K562 (cell line): Measurements from ENCODE around the gene SFN. TPM values are rescaled to one million over a fixed set of nuclear protein-coding genes. Genes with fewer than 3 reads are reported as not detected.

ENCODE experiments used
- FOXJ2 ChIP-seq: fragments of 200-800 bp; sonication (Bioruptor generic); IDR thresholded peaks from 2 replicates; pipeline ENCODE4 v1.6.1; 2016; ENCODE audit warnings: missing genetic modification characterization, missing compliant biosample characterization
- PATZ1 ChIP-seq: fragments of 250-450 bp; sonication (Bioruptor Pico); IDR thresholded peaks from 2 replicates; pipeline ENCODE4 v1.5.0; 2020; ENCODE audit warnings: mild to moderate bottlenecking, borderline replicate concordance
- SNRNP70 ChIP-seq: fragments of 200-400 bp; formaldehyde crosslinking; optimal IDR thresholded peaks from 2 replicates; pipeline ENCODE3; 2017; ENCODE audit warnings: low read depth, low read length
- ZC3H8 ChIP-seq: fragments of 450-650 bp; IDR thresholded peaks from 2 replicates; pipeline ENCODE4 v1.6.1; 2017
- ZNF695 ChIP-seq: fragments of 450-650 bp; formaldehyde crosslinking; IDR thresholded peaks from 2 replicates; pipeline ENCODE4 v1.4.0; 2020; ENCODE audit warnings: mild to moderate bottlenecking, moderate library complexity
- polyA plus RNA-seq, 8 experiments: library from polyadenylated mRNA; depleted of rRNA in 4 of 8; stranded (reverse) in 5 of 8; unstranded in 3 of 8; fragments of >200 nt; fragmentation: Nextera tagmentation in 2 of 8; fragmentation: Illumina TruSeq in 1 of 8; extraction: Ambion mirVana in 2 of 8; extraction: Trizol in 1 of 8; gene quantifications; 2 replicates each; pipeline versions ENCODE4 v1.2.1 to v1.2.3, GENCODE V29; 2011 to 2014; ENCODE audit warnings: inconsistent platforms in 1 of 8, missing spikeins in 1 of 8
- total RNA-seq, 7 experiments: library from RNA; depleted of rRNA in 6 of 7; stranded (reverse); fragments of >200 nt in 6 of 7; fragmentation: Illumina TruSeq in 2 of 7; extraction: Trizol in 2 of 7; gene quantifications; 2 replicates each; pipeline versions ENCODE4 v1.2.1 to v1.2.3, GENCODE V29; 2011 to 2021; ENCODE audit warnings: low replicate concordance in 1 of 7
- TF ChIP-seq, protein P1 (sequence below): fragments of 250-450 bp; sonication (Bioruptor Pico); IDR thresholded peaks from 2 replicates; pipeline ENCODE4 v1.8.0; 2022; ENCODE audit warnings: moderate library complexity, mild to moderate bottlenecking, inconsistent platforms
- TF ChIP-seq, protein P2 (sequence below): fragments of 250-450 bp; sonication (Bioruptor Pico); IDR thresholded peaks from 2 replicates; pipeline ENCODE4 v1.4.0; 2020; ENCODE audit warnings: mild to moderate bottlenecking, moderate library complexity, borderline replicate concordance
- TF ChIP-seq, protein P3 (sequence below): sonication (generic); formaldehyde crosslinking; IDR thresholded peaks from 2 replicates; pipeline ENCODE4 v1.8.0; 2022; ENCODE audit warnings: missing genetic modification reagents, mild to moderate bottlenecking, borderline replicate concordance

The SFN gene
- total and polyA plus RNA-seq, 9 of the 15 experiments (the other 6 are each of a cell fraction or from before 2014, with no cell fraction given) = 0.10 to 3.8 (median 2.0) TPM

DNA sequence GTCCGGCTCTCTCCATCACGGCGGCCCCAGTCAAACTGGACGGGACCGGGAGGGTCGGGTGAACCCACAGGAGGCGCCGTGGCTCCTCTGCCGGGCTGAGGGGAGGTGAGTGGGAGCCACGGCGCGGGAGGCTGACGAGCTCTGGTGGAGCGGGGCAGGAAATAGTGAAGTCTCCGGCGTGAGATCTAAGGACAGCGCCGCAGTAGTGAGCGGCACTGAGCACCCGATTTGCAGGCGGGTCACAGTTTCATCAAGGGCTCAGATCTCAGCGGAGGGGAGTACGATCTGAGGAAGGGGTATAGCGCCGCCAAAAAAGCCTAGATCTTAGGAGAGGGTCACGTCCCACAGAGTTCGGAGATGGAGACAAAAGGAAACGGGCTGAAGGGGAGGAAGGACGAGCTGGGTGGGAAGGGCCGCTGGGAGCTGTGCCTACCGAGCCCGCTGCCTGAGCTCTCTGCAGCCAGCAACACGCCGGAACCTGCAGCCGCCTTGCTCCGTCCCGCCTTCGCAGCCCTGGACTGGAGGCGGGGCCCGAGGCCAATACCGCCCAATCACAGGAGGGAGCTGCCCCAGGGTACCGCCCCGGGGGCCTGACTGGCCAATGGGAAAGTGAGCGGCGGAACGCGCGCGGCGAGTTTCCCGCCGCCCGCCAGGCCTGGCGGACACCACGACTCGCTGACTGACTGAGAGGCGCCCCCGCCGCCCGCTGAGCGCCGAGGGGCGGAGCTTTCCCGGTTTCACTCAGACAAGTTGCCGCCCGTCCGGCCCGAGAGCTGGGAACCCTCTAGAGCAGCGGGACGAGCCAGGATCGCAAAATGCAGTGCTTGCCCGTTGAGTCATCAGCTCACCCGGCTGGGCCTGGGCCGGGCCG lies 1.9 kb downstream of the SFN start (continued):
- TF ChIP-seq SNRNP70 (no peak), FOXJ2 (no peak), ZC3H8 (no peak), ZNF695 (CRISPR knock-in tag) (0 out of 2 replicates have a peak, but pooled peaks have one; percentile 13), PATZ1 (no peak)
- TF ChIP-seq, protein P1, sequence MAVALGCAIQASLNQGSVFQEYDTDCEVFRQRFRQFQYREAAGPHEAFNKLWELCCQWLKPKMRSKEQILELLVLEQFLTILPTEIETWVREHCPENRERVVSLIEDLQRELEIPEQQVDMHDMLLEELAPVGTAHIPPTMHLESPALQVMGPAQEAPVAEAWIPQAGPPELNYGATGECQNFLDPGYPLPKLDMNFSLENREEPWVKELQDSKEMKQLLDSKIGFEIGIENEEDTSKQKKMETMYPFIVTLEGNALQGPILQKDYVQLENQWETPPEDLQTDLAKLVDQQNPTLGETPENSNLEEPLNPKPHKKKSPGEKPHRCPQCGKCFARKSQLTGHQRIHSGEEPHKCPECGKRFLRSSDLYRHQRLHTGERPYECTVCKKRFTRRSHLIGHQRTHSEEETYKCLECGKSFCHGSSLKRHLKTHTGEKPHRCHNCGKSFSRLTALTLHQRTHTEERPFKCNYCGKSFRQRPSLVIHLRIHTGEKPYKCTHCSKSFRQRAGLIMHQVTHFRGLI = no peak
- TF ChIP-seq, protein P2, sequence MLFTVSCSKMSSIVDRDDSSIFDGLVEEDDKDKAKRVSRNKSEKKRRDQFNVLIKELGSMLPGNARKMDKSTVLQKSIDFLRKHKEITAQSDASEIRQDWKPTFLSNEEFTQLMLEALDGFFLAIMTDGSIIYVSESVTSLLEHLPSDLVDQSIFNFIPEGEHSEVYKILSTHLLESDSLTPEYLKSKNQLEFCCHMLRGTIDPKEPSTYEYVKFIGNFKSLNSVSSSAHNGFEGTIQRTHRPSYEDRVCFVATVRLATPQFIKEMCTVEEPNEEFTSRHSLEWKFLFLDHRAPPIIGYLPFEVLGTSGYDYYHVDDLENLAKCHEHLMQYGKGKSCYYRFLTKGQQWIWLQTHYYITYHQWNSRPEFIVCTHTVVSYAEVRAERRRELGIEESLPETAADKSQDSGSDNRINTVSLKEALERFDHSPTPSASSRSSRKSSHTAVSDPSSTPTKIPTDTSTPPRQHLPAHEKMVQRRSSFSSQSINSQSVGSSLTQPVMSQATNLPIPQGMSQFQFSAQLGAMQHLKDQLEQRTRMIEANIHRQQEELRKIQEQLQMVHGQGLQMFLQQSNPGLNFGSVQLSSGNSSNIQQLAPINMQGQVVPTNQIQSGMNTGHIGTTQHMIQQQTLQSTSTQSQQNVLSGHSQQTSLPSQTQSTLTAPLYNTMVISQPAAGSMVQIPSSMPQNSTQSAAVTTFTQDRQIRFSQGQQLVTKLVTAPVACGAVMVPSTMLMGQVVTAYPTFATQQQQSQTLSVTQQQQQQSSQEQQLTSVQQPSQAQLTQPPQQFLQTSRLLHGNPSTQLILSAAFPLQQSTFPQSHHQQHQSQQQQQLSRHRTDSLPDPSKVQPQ (CRISPR knock-in tag) = no peak
- TF ChIP-seq, protein P3, sequence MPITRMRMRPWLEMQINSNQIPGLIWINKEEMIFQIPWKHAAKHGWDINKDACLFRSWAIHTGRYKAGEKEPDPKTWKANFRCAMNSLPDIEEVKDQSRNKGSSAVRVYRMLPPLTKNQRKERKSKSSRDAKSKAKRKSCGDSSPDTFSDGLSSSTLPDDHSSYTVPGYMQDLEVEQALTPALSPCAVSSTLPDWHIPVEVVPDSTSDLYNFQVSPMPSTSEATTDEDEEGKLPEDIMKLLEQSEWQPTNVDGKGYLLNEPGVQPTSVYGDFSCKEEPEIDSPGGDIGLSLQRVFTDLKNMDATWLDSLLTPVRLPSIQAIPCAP (CRISPR knock-in tag) = no peak
